SHP77 (cell line): ENCODE data around the gene C1QTNF7.

Experiments
- DNase-seq, 2 experiments: peaks; one replicate each; lab custom pipeline; 2025; lab: John Stamatoyannopoulos, UW

C1QTNF7 gene

DNA sequence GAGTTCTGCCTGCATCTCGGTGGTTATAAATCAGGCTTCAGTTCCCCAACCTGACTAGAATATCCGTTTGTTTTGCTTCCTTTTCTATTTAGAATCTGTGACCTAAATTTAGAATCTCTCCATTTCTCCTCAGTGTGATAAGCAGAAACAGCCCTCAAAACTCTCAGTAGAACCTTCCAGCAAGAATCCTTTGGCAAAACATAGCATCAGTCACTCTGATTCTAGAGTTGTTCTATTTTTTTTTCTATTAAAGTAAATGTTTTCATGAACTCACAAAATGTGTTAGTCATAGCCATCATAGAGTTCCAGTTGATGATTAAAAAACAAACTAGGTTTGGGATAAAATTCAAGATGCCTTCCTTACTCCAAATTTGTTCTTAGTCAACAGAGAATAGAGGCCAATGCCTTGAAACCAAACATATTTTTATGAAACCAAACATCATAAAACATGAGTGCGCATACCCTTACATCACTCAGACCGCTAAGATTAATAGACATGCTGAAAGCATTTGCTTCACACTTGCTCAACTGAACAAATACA is 13.2 kb upstream of the C1QTNF7 start:
- DNase-seq = no peak

DNA sequence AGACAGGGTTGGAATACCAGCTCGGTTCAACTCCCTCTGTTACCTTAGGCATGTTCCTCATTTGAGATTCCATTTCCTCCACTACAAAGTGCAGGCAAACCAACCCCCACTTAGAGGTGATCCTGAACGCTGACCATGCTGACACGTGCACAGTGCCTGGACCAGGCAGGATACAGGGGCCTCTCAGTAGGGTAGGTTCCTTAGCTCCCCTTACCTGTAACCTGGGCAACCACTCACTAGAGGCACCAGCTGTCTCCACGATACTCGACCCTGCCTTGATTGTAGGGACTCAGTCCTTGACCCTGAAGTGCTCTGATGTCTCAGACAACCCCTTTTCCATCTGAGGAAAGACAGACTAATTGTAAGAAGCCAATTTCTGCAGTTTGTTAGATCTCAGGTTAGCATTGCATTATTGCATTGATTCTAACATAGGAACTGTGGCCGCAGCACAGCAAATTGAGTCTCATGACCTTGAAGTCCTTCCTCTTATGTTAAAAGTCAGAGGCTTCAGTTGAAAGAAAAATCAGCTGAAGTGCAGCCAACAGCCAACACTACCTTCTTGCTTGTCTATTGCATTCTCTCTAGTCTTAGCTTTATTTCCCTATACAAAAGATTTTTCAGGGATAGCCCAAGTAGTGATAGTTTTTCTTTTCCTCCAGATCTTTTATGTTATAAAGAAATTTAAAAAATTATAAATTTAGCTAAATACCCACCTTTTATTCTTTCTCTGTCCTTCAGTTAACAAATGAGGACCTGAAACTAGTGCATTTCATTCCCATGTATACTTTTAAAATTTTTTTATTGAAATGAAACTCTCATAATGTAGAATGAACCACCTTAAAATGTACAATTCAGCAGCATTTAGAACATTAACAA is 11.2 kb upstream of the C1QTNF7 start:
- DNase-seq = no peak

DNA sequence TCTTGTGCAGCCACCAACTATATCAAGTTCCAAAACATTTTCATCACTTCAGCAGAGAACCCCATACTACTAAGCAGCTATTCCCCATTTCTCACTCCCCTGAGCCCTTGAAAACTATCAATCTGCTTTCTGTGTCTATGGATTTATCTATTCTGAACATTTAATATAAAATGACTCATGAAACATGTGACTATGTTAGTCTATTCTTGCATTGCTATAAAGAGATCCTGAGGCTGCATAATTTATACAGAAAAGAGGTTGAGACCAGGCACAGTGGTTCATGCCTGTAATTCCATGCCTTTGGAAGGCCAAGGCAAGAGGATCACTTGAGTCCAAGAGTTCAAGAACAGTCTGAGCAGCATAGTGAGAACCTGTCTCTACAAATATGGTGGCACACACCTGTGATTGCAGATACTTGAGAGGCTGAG is 10.6 kb upstream of the C1QTNF7 start:
- no peak for DNase-seq

DNA sequence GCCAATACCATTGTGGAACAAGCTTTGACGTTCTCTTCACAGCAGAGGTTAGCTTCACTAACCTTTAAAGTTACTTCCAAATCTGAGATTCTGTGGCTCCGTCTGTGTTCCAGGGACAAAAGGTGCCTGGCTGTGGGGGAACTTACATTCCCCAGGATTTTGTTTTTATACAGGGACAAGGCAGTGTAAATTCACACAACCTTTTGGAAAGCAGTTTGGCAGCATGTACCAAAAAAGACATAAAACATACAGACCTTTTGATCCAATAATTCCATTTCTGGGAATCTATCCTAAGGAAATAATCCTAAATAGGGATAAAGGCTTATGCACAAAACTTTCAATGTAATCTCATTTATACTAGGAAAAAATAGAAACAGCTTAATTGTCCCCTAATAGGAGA is 8.9 kb upstream of the C1QTNF7 start:
- no peak for DNase-seq

DNA sequence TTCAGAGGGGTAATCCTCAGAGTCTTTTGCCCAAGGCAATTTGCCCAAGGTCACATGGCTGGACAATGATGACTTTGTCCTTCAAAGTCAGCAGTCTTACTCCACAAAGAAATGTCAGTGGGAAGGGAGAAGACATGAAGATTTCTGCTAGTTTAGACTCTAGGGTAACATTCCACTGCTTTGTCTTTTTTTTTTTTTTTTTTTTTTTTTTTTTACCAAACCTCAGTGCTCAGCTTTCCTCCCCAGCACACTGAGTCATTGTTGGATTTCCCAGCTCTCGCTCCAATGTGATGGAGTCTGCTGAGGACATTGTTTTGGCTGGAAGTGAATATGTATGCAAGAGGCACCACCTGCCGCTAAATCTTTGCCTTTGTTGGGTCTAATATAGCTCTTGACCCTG is 7.2 kb upstream of the C1QTNF7 start:
- DNase-seq = no peak

DNA sequence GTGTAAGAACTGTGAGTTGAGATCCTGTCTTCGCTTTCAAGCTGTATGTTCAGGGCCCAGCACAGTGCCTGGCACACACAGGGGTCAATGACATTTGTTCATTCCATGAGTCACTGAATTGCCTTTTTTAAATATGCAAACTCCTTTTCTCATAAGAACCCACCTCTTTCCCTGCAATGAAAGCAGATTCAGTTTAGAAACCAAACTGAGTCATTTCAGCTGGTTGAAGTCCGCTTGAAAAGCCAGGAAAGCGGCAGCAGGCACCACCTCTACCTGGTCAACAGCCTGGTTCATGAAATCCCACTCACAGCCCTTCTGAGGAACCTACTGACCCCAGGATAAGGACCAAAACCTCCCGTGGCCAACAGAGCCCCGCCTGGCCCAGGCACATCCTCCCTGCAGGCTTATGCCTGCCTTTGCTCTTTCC is 4.5 kb upstream of the C1QTNF7 start:
- DNase-seq = no peak

DNA sequence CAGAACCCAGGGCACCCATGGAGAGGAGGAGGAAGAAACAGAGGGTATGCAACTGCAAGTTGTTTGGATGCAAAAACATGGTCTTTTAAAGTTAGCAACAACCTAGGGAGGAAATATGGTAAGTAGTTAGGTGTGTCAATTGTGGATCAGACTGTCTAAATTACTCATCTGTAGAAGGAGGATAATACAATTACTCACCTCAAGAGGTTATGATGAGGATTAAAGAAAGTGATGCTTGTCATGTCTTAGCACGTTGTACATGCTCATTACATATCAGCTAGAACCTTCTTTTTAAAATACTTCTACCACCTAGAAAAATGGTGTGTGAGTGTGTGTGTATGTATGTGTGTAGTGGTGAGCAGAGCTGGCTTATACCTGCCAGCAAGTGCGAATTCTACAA is 2.3 kb upstream of the C1QTNF7 start:
- DNase-seq = no peak

DNA sequence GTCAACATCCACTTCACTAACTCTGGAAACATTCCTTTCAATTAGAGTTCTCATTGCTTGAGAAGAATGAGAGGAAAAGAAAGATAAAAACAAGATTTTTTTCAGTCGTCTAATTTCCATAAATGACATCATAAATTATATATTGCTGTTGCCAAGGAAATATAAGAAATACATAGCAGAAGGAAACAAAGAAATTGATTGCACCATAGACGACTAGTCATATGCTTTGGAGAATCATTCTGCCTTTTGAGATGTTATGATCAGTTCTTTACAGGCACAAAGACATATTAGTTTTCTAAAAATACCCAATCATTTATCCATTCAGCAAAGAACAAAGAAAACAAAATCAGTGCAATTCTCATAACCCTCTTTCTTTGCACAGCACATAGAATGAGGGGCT is 672 bp upstream of the C1QTNF7 start:
- no peak for DNase-seq

DNA sequence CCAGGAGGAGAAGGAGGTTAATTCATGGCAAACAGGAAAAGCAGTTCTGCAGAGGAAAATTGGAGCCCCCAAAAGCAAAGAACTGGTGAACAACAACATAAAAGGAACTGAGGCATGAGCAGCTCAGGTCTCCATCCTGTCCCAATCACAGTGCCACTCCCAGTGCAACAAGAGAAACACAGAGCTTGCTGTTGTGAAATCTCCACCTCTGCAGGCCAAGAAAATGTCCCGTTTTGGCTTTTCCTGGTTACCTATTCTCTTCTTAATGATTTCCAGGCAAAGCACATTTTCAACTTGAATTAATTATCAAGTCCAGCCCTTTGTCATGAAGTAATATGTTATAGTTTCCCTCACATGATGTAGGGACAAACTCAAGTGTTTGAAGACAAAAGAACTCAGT is 778 bp downstream of the C1QTNF7 start:
- DNase-seq = no peak

DNA sequence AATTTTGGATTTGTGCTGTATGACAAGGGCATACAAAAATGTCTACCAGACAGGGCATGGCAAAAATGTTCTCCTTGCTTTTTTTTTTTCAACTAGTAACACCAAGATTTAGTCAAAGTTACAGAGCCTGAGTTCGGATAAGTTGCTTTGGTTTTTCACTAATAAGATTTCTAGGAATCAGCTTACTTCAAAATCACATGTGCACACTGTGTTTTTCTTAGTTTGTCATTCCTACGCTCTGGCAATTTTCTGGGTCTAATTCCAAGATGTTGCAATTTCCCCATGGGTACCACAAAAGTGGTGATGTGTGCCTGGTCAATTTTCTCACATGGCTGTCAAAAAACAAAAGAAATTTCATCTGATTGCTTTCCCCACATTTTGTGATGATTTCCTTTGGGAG is 6.3 kb downstream of the C1QTNF7 start:
- no peak for DNase-seq

DNA sequence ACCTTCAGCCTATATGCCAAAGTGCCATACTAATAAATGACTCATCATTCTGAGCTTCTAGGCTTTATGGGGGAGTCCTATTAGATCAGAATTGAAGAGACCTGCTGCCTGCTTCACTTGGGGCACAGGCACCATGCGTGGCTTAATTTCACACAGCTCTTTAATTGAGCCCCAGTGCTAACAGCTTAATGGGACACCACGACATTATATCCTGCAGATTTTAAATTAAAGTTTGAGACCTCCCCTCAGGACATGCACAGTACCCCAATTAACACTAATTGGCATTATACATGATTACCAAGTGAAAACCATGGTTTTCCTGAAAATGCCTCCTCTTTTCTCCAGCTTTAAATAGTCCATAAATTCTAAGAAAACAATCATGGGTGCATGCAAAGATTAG is 6.8 kb downstream of the C1QTNF7 start:
- DNase-seq = no peak

DNA sequence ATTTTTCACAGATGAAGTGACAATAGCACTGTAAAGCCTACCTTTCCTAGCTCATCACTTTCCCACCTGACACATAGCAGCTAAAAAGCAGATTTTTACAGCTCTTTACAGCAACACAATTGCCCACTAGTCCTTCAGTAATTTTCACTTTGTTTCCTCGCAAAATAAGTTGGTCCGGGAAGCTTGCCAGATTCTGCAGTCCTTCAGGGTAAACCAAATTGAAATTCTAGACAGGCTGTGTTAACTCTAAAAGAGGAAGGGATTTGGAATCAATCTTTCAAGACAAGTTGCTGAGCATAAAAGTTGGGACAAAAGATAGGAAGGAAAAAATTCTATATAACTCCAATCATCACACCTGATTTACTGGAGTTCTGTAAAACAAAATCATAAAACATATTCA is 8.7 kb downstream of the C1QTNF7 start:
- no peak for DNase-seq

DNA sequence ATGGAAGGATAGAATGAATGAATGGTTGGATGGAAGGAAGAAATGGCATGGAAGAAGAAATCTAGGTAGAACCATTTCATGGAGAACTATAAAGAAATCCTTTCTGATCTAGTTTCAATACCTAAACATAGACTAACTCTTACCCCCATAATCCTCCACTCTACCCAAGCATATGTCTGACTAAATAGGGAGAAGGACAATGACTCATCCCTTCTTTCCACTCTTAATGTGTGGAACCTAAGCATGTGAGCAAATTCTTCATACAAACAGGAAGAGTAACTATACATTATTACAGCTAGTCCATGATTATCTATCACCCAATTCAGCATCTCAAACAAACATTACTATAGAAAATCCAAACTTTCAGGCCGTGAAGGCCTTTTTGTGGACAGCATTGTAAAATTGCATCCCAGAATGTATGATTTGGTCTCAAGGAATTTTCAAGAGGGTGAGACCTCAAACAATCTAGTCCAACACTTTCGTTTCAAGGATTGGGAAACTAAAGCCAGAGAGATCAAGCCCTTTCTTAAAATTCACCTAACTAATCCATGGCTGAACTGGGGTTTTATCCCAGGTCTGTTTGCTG is 11.2 kb downstream of the C1QTNF7 start:
- no peak for DNase-seq

DNA sequence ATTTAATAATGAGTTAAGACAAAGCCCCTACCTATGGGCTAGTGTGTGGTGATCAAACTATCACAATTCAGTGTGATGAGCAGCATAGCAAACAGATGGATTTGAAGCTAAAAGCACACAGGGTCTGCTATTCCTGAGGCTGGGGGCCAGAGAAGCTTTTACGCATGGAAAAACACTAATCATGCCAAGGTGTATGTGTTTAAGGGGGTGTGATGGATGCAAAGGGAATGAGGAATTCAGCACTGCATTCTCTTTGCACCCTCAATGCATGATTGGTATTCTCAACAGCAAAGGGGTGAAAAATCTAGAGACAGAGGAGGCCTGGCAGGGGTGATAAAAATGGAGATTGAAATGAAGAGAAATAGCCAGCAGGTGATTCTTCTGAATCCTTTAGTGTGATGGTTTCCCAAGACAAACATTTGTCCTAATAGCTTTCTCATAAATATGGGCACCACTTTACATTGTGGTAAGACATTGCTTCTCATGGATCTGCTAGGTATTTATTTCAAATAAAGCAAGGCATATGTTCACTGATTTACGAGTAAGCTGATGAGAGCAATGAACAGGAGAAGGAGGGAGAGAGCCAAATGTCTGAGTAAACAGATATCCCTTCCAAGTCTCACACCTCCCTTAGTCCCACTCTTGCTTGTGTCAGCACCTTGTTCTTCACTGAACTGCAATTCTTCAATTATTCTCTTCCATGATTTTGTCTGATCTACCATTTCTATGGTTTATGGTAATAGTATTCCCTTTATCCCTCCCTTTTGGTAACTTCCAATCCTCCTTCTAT is 15.7 kb downstream of the C1QTNF7 start:
- DNase-seq = no peak

DNA sequence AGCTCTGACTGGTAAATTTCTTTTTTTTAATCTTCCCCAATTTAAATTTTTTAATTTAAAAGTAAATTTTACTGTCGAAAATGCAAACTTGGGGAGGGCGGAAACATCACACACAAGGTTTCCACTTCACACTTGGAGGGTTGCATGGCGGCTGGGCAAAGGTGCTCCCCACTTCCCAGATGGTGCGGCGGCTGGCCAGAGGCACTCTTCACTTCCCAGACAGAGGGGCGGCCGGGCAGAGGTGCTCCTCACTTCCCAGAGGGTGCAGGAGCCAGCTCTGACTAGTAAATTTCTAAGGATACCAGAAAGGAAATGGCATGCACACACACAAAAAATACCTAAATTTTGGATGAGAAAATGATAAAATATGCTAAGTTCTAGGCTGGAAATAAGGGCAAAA is 16.4 kb downstream of the C1QTNF7 start:
- no peak for DNase-seq

DNA sequence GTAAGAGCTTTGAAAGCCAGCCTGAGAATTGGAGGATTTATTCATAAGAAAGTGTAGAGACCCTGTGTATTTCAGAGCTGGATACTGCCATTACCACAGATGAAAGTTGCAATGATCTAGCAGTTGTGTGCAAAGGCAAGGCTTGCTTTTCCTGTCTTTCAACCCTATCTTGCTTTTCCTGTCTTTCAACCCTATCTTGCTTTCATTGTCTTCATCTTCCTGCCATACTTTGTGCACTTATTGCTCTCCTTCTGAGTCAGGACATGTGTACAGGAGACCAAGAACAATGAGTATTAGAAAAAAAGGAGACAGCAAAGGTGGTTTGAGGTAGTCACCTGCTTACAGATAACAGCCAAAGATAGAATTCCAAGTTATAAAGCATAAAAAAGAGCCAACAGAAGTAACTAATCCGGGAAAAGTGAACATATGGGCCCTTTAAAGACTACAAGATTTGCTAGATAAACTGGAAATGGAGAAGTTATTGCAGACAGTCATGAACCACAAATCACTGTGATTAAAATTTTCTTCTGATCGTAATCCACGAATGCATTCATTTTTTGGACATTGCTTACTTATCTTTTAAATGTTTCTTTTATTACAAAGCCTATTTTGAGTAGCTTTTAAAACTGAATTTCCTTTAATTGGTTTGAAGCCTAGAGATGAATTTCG is 17.2 kb downstream of the C1QTNF7 start:
- DNase-seq = no peak

DNA sequence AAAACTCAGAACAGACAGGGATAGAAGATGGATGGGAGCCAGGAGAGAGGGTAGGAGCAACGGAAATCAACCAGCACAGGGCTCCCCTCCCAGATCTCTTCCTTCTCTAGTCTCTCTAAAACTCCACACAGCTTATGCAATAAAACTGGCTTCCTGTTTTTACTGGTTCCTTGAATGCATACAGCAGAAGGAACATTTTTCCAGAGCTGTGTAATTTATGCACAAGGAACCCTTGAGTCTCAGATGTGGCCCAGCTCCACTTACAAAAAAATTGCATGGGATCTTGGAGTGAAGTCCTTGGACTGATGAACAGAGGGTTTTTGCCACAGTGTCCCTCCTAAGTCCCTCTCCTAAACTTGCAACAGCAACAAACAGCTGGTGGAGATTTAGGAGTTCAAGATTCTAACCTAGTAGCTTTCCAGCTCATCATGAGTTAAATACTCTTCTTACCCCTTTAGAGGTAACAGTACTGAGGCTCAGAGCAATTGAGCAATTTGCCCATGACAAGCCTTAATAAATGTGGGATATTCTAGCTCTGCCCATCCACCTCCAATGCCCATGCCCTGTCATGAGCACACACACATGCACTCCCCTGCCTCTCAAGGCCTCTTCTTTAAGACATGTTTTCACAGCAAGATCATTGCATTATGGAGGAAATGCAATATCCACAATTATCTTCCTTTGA is 23.5 kb downstream of the C1QTNF7 start:
- DNase-seq = no peak

DNA sequence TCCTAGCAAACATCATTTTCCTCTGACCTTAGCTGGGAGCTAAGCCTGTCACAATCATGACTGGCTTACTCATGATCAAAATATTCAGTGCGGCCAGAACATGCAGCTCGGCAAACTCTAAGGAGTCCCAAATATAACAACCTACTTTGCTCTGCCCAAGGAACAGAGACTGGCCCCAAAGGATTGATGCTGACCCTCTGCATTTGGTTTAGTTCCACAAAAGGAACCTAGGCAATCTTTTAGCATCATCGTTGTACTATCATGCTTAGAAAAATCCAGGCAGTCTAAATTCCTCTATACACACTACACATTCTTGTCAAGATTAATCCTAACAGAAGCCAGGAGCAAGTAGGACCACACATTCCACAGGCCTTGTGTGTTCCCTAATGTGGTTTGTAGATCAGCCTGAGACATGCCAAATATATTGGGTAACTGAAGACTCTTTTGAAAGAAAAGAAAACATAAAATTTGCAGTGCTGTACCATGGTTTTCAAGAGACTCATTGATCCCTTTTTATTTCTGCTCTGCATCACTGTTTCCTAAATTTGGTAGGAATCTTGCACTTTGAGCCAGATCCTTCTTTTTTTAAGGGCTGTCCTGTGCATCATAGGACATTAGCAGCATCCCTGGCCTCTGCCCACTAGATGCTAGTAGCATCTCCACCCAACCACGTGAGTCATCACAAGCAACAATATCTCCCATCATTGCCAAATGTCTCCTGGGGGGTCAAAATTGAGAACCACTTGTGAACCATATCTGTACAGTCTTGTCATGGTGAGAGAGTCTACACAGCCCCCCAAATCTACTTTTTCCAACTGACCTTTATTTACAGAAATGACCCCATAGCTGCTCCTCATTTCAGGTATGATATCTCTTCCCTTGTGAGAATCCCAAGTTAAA is 24.3 kb downstream of the C1QTNF7 start:
- DNase-seq = no peak

DNA sequence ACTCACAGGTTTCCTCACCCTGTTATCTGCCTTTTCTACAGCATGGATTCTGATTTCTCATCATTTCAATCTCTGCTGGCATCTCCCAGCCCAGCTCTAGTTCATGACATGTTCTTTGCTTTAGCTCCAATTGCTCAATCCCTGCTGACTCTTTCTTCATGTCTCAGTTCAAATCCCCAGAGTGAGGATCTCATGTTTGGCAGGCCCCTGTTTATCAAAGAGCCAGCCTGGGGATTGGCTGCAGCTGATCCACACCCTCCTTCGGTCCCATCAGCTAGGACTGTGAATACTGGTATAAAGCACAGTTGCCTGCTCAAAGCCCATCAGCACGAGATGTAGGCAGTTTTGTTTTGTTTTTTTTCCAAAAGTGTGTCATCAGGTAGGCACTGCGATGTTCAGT is 27.5 kb downstream of the C1QTNF7 start:
- DNase-seq = no peak

DNA sequence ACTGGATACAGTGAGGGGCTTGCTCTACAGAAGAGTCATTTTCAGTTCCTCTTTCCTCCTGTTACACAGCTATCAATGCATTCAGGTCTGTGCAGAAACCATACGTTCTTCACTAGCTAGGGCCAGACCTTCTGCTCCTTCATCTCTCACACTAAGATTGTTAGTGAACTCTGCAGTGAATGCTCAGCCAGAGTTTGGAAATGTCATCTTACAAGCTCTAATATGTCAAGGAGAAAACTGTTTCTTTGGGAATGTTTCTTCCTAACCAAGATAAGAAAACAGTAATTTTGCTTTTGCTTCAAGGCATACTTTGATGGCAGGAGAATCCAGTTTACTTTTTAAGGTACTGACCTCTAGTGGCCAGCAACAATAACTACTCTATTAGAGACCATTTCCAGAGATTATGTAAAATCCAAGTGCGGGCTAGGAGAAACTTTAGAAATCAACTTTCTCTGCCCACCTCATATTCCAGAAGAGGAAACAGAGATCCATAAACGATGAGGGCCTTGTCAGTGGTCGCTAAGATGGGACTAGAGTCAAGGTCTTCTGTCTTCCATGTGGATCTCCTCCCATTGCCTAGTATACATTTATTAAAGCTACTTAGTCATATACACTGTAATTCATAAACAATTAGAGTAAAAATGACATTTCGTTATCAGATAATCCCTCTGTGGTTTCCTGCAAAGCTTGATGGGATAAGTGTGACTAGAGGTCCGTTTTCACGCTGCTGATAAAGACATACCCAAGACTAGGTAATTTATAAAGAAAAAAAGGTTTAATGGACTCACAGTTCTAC is 29.8 kb downstream of the C1QTNF7 start:
- no peak for DNase-seq
